Muscle of arm (tissue), 14 donors: Measurements from ENCODE around the gene SLC4A1. TPM values are rescaled to one million over a fixed set of nuclear protein-coding genes. Genes with fewer than 3 reads are reported as not detected.

Experiments
- DNase-seq: peaks from one replicate; pipeline ENCODE4 v3.0.0-alpha.2; 2013
- long read RNA-seq, 11 donors: transcript quantifications; one replicate each; lab custom pipeline, GENCODE V29; 2026
- polyA plus RNA-seq, 12 donors: library from polyadenylated mRNA; unstranded; fragments of 120-200 nt; gene quantifications; one replicate each; pipeline ENCODE4 v1.2.1, GENCODE V29; 2013; ENCODE audit not compliant: insufficient read length in 12 of 12

SLC4A1 gene
- polyA plus RNA-seq, result 10 to 100 TPM in 5 of 12 donors, 1 to 10 TPM in 6, not detected in 1; 3.7 to 36.3 (median 7.8) TPM
- long read RNA-seq, donor 1, result 0 reads
- long read RNA-seq, donor 2, result 0 reads
- long read RNA-seq, donor 3, result 0 reads
- long read RNA-seq, donor 4, result 0 reads
- long read RNA-seq, donor 5, result 0 reads
- long read RNA-seq, donor 6, result 0 reads
- long read RNA-seq, donor 7, result 0 reads
- long read RNA-seq, donor 8, result 0 reads
- long read RNA-seq, donor 9, result 0 reads
- long read RNA-seq, donor 10, full-length matches to known transcripts, result 1 of 1 reads
- long read RNA-seq, donor 10, partial matches to known transcripts, result 0 of 1 reads
- long read RNA-seq, donor 10, other reads (novel, unspliced or antisense), result 0 of 1 reads
- long read RNA-seq, donor 11, full-length matches to known transcripts, result 1 of 30 reads
- long read RNA-seq, donor 11, partial matches to known transcripts, result 29 of 30 reads
- long read RNA-seq, donor 11, other reads (novel, unspliced or antisense), result 0 of 30 reads

DNA sequence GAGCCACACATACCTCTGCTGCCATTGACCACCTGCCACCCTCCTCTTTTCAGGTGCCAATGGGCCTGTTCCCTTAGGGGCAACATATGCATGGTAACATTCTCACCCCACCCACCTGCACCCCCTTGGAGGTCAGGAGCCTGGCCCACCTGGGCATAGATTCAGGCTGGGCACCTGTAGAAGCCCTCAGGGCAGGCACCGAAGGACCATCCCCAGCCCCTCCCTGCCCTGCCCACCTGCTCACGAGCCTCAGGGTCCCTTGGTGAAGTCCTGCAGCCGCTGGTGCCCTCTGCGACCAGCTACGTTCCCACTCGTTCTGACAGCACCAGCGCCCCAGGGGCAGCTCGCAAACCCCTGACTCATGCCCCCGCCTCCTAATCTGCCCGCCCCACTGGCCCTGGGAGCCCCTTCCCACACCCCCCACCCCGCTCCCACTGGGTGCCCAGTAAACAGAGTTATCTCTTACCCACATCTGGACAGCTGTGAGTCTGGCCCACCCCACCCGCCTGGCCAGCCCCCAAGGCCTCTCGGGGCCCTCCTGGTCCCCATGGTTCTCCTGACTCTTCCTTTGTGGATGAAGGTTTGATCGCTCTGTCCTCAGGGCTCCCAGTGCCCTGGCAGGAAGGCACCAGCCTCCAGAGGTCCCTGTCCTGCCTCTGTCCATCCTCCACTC lies at the start of gene SLC4A1:
Gene SLC4A1, minus strand, starts transcription at position 318 of the 673 bp plus-strand sequence. CDS start 5,269 bp downstream, outside the sequence.
- no peak for DNase-seq

DNA sequence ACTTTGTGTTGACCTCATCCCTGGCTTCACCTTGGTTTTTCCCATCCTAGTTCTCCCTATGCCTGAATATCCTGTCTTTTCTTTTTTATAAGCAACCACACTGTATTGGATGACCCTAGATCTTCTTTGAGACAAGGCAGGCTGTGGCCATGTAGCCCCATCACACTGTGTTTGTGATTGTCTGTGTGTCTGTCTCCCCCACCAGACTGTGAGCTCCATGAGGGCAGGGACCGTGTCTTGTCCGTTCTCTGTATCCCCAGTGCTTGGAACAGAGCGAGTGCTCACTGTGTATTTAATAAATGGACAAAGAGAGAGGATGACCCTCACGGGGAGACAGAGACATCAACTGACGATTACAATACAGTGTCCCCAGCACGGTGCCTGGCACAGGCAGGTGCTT lies 49.6 kb upstream of the SLC4A1 start:
- DNase-seq, result no peak

DNA sequence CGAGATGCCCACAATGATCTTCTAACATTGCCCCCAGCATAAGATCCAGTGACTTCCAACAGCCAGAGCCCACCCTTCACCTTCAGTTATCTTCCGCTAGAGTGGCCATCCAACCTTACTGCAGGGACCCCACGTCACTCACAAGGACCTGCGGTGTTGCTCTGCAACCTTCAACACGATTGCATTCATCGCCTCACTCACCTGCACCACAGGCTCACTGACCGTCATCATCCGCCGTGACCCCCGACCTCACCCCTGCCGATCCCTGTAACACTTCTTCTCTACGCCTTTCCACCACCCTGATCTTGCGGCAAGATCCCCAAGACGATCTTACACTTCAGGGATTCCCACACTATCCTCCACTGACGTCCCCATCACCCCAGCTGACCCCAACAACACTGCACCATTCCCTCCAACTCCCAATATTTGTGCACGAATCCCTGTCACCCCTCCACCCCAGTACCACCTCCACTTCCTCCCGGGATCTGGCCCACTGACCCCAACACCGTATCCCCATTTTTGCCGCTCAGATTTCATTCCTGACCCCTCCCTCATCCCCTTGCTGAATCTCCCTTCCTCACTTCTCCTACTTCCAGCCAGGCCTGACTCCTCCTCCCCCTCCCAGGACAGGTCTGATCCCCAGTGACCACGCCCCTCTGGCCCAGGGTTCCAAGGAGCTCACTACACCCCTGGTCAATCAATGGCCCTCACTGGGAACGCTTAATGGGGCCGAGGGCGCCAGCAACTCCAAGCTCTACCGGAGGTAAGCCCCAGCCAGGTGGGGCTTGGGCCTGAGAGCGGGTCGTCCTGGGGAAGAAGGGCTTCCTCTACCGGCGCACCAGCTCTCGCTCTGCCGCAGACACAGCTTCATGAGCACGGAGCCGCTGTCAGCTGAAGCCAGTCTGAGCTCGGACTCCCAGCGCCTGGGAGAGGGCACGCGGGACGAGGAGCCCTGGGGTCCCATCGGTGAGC lies 48.1 kb upstream of the SLC4A1 start:
- DNase-seq, result no peak

DNA sequence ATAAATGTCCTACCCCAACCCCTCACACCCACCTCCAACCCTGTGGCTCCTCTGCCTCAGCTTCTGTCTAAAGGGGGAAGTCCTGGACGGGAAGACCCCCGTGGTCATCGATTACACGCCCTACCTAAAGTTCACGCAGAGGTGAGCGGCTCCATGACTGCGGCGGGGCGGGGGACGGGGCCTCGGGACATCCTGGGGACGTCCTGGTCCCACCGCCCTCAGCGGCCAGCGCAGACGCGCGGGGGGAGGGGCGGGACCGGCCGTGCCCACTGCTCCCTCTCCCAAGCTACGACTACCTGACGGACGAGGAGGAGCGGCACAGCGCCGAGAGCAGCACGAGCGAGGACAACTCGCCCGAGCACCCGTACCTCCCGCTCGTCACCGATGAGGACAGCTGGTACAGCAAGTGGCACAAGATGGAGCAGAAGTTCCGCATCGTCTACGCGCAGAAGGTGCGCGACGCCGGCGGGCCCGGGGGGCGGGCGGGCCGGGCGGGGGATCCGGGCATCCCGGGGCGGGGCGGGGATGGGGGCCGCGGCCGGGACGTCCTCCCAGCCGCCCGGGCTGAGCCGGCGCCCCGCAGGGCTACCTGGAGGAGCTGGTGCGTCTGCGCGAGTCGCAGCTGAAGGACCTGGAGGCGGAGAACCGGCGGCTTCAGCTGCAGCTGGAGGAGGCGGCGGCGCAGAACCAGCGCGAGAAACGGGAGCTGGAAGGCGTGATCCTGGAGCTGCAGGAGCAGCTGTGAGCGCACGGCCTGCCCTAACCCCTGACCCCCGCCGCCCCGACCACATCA lies 47.1 kb upstream of the SLC4A1 start:
- no peak for DNase-seq

DNA sequence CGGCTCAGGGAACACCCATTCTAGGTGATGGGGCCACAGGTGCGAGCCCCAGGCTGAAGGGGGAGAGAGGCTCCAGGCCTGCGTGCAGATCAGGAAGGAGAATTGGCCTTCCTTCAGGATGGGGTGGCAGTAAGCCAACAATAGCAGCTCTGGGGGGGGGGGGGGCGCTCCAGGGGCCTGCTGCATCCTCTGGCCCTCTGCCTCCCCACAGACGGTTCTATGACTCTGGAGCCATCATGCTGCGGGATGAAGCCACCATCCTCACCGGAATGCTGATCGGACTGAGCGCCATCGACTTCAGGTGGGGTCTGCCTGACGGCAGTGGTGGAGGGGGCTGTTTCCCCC lies 46.6 kb upstream of the SLC4A1 start:
- DNase-seq, result no peak

DNA sequence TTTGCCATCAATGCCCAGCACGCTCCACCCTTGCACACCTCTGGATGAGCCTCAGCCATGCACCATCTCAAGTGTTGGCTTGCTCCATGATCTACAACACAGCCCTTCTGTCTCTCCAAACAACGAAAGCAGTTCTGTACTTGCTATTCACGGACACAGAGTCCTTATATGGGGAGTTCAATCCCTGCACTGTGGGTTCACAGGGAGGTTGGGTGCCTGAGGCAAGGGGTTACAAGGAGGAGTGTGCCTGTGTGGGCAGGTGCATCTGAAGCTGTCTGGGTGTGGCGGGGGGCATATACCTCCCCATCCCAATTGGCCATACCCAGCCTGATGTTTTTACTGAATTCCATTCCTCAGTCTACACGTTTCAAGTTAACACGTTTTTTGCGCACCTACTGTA lies 46.1 kb upstream of the SLC4A1 start:
- no peak for DNase-seq

DNA sequence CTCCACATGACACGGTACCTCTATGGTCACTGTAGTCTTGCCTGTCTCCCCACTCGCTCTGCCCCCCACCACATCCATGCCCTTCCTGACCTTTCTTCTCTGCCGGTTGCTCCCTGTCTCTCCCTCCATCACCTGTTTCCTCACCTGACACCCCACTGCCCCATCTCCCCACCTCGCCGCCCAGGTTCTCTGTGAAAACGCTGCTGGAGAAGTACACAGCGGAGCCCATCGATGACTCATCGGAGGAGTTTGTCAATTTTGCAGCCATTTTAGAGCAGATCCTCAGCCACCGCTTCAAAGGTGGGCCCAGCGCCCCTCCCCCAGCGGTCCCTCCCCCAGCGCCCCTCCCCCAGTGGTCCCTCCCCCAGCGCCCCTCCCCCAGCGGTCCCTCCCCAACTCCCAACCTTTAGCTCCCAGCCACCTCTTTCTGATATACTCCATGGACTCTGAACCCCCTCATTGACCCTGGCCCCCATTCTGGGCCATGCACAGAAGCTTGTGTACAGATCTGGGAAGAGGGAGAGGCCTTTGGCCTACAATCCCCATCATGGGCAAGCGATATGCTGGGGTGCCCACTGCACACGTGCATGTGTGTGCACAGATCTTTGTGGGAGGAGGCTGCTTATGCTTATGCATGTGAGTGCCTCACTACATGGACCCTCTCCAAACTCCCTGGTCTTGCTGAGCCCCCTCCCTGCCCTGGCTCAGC lies 44.6 kb upstream of the SLC4A1 start:
- no peak for DNase-seq

DNA sequence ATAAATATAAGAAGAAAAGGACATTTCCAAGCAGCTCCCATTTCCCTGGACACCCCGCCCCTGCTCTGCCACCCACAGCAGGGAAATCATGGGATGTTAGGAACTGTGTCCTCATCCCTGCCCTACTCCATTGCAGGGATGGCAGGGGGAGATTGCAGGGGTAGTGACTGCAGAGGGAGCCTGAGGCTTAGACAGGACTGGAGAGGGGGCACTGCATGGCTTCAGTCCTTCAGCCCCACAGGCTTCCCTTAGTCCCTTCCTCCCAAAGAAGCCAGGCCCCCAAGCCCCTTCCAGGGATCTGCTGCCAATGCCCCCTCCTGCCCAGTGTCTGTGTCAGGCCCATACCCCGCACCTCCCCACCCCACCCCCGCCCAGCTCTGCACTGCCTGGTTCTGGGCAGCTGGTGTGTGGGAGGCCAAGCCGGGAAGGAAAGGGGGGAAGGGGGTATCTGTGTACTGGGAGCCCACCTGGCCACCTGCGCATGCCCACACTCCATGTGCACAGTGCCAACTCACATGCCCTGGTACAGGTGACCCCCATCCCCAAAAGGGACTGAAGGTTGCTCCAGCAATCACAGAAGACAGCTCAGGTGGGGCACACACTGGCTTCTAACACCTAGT lies 43.7 kb upstream of the SLC4A1 start:
- no peak for DNase-seq

DNA sequence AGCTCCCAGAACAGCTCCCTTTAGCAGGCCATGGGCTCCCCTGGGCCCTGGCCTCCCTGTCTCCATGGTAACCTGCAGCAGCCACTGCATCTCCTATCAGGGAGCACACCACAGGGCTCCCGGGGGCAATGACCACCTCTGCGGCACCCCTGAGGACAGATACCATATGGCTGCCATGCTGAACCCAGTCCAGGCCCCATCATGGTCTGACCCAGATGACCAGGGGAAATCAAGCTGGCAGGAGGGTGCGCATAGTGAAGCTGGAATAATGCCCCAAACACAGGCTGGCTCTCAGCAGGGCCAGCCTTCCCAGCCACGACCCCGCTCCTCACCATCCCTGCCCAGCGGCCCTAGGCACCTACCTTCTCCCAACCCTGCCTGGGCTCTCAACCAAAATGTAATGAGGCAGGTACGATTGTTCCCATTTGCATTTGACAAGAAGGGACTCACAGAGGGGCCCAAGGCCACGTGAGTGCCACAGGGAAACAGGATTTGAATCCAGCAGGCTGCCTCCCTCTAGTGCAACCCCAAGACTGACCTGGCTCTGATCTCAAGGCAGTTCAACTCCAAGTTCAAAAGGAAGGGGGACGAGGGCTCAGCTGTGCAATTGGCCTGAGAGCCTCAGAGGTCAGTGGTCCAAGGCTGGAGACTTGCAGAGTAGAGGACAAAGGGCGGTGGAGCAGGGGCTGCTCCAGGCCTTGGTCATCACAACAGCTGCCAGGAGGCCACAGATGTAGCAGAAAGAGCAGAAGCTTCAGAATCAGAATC lies 42.9 kb upstream of the SLC4A1 start:
- DNase-seq, result no peak

DNA sequence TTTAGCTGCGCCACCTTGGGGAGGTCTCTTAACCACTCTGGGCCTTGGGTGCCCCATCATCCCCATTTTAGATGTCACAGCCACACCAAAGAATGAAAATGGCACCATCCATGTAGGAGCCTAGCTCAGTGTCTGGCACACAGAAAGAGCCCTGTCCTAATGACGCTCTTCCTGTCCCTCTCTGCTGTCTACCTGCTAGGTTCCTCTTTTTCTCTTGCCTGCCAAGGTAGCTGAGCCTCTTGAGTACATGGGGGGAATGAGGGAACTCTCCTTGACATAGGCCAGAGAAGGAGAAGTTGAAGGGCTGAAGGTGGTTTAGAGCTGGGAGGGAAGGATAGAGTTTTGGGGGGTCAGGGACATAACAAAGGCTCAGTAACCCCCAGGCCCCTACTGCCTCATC lies 42.3 kb upstream of the SLC4A1 start:
- DNase-seq, result no peak

DNA sequence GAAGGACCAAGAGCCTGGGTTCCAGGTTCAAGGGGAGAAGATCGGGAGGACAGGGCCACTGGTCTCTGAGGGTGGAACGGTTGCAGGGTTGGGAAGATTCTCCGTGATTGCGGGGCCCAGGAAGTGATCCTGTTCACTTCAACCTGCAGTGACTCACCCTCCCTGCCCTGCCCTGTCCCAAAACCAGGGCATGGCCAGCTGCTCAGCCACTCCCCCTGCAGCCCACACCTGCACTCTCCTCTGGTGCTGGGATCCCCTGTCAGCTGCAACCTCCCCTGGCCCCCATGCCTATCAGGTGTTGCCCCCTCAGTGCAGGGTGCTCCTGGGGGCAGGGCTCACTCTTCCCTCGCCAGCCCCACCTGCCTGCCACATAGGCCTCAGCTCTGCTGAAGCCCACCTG lies 41.5 kb upstream of the SLC4A1 start:
- DNase-seq, result no peak

DNA sequence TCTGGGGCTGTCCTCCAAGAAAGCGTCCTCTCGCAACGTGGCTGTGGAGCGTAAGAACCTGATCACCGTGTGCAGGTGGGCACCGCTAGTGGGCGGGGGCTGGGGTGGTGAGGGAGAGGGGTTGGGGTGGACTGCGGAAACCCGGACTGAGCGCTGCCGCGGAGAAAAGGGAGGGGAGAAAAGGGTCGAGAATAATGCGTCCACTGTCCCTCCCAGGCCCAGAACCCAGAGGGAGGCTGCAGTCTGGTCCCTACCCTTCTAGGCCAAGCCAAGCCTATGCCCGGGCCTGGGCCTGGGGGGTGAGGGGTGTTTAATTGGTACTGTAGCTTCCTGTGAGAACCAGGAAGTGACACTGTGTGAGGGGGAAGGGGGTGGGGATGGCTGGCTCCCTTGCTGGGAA lies 40.9 kb upstream of the SLC4A1 start:
- no peak for DNase-seq

DNA sequence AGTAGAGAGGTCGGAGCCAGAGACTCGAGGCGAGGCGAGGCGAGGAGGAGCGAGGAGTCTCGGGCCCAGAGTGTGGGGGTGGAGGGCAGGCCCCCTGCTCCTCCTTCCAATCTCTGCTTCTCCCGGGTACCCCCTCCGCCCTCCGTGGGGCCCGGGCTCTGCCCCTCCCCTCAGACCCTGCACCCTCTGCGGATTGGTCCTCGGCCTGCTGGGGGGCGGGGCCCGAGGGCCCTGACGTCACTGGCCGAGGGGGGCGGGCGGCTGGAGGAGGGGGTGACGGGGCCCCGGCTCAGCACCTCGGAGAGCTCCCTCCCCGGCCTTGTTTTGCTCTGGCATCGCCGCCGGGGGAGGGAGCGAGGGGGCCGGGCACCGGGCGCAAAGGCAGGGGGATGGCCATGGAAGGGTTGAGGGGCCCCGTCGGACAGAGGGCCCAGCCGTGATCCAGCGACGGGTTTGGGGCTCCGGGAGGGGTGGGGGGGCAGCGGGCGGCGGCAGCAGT lies 40.4 kb upstream of the SLC4A1 start, which contains the start of gene RUNDC3A:
Gene RUNDC3A, plus strand, starts transcription at position 282 of the 499 bp plus-strand sequence. CDS start 232 bp downstream, outside the sequence.
- peak; percentile 92 for DNase-seq

DNA sequence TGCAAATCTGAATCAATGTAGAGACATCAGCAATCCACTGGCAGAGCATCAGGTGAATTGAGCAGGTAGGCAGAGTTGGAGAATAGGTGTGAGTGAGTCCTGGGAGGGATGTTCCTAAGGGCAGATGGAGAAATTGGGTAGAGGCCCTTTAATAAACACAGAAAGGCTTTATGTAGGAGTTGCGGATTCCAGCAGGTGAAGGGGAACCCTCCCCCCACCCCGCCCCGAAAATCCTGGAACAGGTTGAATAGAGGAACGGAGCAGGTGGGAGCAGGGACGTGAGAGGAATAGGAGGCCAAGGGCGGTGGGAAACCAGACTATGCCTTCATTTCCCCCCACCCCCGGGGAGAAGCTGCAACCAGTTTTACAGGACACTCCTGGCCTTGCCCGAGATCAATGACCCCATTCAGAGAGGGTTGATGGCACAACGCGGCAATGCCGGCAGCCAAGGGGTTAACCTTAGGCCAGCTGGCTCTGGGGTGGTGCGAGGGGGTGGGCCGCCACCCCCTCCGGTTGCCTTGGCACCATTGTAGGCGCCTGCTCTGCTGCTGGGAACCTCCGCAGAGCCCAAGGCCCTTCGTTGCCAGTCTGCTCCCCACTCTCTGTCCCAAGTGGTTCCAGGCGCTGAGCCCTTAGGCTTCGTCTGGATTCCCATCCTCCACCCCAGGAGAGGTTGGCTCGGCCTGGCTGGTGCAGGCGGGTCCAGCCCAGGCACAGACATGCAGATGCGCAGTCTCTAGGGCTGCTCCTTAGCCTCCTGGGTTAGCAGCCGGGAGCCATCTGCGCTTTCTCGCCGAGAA lies 39.7 kb upstream of the SLC4A1 start:
- DNase-seq, result no peak

DNA sequence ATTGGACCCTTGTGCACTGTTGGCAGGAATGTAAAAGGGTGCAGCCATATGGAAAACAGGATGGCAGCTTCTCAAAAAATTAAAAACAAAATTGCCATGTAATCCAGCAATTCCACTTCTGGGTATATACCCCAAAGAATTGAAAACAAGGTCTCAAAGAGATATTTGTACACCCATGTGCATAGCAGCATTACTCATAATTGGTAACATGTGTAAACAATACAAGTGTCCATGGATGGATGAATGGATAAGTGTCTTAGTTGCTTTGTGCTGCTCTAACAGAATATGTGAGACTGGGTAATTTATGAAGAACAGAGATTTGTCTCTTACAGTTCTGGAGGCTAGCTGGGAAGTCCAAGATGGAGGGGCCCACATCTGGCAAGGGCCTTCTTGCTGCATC lies 36.7 kb upstream of the SLC4A1 start:
- DNase-seq, result no peak

DNA sequence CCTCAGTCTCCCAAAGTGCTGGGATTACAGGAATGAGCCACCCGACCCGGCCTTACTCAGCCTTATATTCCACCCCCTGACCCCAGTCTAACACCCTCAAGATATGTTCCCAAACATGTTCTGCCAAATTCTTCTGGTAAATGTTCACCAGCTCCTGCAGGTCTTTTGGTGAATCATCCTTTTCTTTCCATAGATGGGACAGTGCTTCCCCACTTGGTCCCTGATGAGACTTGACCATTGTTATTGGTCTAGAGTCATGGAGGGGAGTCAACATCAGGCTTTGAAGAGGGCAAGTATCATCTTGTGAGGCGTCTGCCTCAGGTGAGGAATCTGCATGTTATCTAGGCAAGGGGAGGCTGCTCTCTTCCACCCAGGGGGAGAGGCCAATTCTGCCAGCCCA lies 30.0 kb upstream of the SLC4A1 start:
- no peak for DNase-seq

DNA sequence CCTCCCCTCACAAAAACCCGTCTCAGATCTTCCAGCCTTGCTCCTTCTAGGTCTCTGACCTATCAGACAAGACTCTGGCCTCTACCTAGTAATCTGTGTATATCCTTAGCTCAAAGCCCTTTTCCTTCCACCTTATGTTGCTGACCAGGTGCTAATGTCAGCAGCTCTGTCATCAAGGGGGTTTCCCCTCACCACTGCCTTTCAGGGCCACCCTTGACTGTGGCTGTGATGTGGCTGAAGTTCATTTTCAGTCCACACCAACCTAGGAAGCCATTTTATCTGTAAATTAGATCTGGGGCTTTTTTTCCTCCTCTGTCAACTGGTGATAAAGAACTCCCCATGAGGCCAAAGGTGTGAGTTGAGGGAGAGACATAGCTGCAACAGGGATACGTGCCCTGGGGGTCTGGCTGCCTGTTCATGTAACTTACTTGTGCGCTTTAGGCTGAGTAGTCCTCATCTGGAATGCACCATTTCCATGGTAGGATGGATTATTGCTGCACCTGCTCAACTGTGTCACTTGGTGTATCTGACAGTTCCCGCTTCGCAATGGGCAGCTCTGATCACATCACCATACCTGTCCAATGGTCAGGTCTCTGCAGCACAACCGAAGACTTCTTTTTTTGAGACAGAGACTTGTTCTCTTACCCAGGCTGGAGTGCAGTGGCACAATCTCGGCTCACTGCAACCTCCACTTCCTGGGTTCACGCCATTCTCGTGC lies 25.7 kb upstream of the SLC4A1 start:
- no peak for DNase-seq
